Activated CD4-positive, alpha-beta T cell treated with anti-CD3 and anti-CD28 coated beads, Interleukin-2, amount 10 ng/mL, durations not matched to agents 7 days and 5 days (primary cell): ENCODE results near the gene TMTC2. TPM values are rescaled to one million over a fixed set of nuclear protein-coding genes. Genes with fewer than 3 reads are reported as not detected.
"Not testable (repeated sequence)": the region's sequence is repeated elsewhere in the genome, so short reads cannot be mapped to it uniquely, and the experiment has no call there.

Experiments used
- CTCF ChIA-PET: fragments of 350-600 bp; sonication (Branson Sonifier 250); formaldehyde crosslinking; loops from one replicate; lab custom pipeline; 2021; ENCODE audit warnings: antibody characterized with exemption; lab: Charles Lee
- POLR2A ChIA-PET: fragments of 350-600 bp; sonication (Branson Sonifier 250); formaldehyde crosslinking; loops from one replicate; lab custom pipeline; 2021; ENCODE audit warnings: antibody characterized with exemption; lab: Charles Lee
- DNase-seq: peaks from one replicate; pipeline ENCODE4 v3.0.0-alpha.2; 2020
- H3K27ac Mint-ChIP-seq: one replicate; pipeline ENCODE4 v1.8.0; 2021; ENCODE audit warnings: mild to moderate bottlenecking, moderate library complexity, mixed read lengths
- H3K27me3 Mint-ChIP-seq: one replicate; pipeline ENCODE4 v1.8.0; 2021; ENCODE audit warnings: mixed read lengths
- H3K36me3 Mint-ChIP-seq: one replicate; pipeline ENCODE4 v1.8.0; 2021; ENCODE audit warnings: low read depth, mixed read lengths
- H3K4me1 Mint-ChIP-seq: one replicate; pipeline ENCODE4 v1.8.0; 2021; ENCODE audit warnings: mixed read lengths
- H3K4me3 Mint-ChIP-seq: one replicate; pipeline ENCODE4 v1.8.0; 2021; ENCODE audit warnings: mild to moderate bottlenecking, moderate library complexity, mixed read lengths
- H3K9me3 Mint-ChIP-seq: one replicate; pipeline ENCODE4 v1.8.0; 2021; ENCODE audit warnings: mixed read lengths
- total RNA-seq, 2 experiments: library from RNA; stranded (reverse); gene quantifications; one replicate each; pipeline ENCODE4 v1.2.3, GENCODE V29; 2021

The TMTC2 gene
- total RNA-seq, 2 experiments from 2014 or later: 1.8 to 2.5 TPM

DNA sequence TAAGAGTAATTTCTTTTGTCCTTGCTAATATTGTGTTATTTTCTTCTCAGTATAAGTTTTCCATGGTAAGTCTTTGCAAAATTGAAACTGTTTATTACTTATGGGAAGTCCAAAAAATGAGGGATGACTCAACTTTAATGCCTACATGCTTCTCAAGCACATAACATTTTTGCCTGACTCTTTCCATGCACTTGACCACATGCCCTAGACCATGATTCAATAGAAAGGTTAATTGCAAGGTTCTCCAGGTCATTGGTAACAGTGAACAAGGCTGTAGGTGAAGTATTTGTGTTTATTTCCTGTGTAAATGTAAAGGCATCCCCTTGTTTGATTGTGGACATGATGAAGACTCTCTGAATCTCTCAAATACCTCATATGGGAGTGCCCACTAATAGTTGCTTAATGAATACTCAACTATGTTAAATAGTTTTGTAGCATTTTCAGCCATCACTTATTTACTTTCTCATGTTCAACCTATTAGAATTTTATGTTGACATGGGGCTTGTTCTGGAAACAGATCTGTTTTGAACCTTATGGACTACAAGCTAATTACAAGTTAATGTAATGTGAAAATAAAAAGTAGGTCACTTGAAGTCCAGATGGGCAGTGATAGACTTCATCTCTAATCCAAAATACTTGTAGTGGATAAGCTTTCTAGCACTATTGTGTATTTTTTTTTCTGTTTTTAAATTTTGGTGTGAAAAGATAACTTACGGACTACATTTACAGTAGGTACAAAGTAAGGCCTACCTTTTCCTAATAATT lies 131.7 kb downstream of the TMTC2 start:
- no peak for DNase-seq
- ChIA-PET CTCF (no interaction called here), POLR2A (no interaction called here)
- Mint-ChIP-seq H3K9me3 (no peaks in the 10 kb centered on the region), H3K36me3 (no peaks in the 10 kb centered on the region), H3K27ac (no peak overlapping the region), H3K4me3 (no peak overlapping the region), H3K4me1 (no peaks in the 10 kb centered on the region), H3K27me3 (no peaks in the 10 kb centered on the region)

DNA sequence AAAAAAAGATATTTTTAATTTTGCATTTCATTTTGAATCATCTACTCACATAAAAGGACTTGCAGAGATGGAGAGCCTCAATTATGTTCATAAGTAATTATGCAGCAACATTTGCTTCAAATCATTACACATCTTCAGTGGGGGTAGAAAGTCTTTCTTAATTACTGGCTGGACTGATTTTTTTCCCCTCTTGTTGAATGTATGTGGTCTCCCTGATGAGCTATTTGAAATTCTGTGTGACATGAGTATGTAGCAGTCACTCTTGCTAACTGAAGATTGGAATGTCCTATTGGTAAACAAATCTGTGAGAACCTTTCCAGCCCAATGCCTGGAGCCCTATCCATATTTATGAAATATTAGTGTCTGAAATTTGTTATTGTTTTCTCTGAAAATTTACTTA lies 139.8 kb downstream of the TMTC2 start:
- Mint-ChIP-seq H3K27ac (no peak overlapping the region), H3K36me3 (no peaks in the 10 kb centered on the region), H3K9me3 (no peaks in the 10 kb centered on the region), H3K27me3 (no peaks in the 10 kb centered on the region), H3K4me3 (no peak overlapping the region), H3K4me1 (no peaks in the 10 kb centered on the region)
- POLR2A ChIA-PET: no interaction called here
- no peak for DNase-seq
- CTCF ChIA-PET: no interaction called here

DNA sequence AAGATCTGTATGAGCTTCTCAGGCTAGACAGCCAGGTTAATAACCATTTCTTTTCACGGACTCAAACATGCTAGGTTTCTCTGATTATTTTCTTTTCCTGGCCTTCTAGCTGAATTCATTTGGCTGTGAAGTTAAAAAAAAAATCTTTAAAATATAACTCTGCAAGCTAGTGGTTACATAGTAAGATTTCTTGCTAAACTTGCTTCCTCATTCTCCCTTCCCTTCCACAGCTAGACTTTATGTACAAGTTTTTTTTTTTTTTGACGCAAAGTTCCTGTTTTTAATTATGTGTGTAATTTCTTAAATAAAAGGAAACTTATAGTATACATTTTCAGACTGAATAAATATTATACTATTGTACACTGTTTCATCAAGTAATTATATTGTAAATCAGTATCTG lies 145.4 kb downstream of the TMTC2 start:
- Mint-ChIP-seq H3K4me3 (no peak overlapping the region), H3K9me3 (no peaks in the 10 kb centered on the region), H3K36me3 (no peaks in the 10 kb centered on the region), H3K4me1 (no peaks in the 10 kb centered on the region), H3K27me3 (no peaks in the 10 kb centered on the region), H3K27ac (no peak overlapping the region)
- ChIA-PET CTCF (interaction anchor here (0.6 kb wide), 1 partner anchor 94 kb away, joined by 3 read pairs; no protein-coding TSS in a partner anchor), POLR2A (no interaction called here)
- DNase-seq: no peak

DNA sequence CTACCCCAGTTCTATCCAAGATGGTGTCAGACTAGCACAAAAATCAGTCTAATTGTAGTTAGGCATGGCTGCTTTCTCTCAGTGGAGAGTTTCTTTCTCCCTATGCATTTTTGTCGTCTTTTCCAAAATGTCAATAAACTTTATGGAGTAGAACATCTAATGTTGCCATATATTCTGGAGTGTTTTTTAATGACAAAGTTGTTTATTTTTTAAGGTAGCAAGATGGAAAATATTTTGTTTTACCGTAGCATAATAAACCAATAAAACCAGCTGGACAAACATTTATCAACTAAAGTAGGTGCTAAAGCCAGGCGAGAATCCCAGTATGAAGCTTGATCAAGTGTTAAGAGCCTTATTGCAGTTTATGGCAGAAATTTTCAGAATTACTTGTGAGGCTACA lies 146.3 kb downstream of the TMTC2 start:
- no peaks in the 10 kb centered on the region for H3K9me3 Mint-ChIP-seq
- POLR2A ChIA-PET: no interaction called here
- DNase-seq: no peak
- no peaks in the 10 kb centered on the region for H3K36me3 Mint-ChIP-seq
- no peaks in the 10 kb centered on the region for H3K4me1 Mint-ChIP-seq
- no peak overlapping the region for H3K27ac Mint-ChIP-seq
- CTCF ChIA-PET: no interaction called here
- no peaks in the 10 kb centered on the region for H3K27me3 Mint-ChIP-seq
- H3K4me3 Mint-ChIP-seq: no peak overlapping the region

DNA sequence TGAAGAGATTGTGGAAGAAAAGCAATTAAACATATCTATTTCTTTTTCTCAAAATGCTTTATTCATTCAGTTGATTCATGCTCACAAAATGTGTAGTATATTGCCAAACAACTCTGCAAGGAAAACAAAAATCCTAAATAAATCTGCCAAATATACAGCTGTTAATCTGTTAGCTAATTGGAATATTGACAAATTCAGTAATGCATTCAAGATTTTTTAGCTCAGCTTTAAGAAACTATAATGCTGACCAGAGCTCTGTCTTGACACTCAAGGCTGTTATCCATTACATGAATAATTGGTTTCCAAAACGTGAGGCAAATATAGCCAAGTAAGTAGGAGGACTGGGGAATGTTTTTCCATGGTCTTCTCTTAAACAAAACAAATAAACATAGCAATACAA lies 146.8 kb downstream of the TMTC2 start:
- POLR2A ChIA-PET: no interaction called here
- Mint-ChIP-seq H3K9me3 (no peaks in the 10 kb centered on the region), H3K27ac (no peak overlapping the region), H3K4me1 (no peaks in the 10 kb centered on the region), H3K4me3 (no peak overlapping the region), H3K27me3 (no peaks in the 10 kb centered on the region), H3K36me3 (no peaks in the 10 kb centered on the region)
- DNase-seq: no peak
- CTCF ChIA-PET: no interaction called here

DNA sequence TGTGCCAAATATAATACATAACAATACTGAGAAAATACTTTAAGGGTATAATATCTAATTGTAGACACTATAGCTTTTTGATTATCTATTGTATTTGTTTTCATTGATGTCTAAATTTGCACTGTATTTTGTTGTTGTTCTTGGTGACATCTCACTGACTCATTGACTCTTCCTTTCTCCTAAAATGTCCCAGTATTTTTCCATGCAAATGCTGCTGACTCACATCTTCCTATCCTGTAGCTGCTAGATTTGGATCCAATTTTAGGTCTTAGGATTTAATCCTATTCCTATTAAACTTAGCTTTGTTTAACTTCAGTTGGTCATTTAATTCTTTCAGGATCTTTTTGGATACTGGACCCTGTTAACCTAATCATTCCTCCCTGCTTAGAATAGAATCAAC lies 148.5 kb downstream of the TMTC2 start:
- no peaks in the 10 kb centered on the region for H3K27me3 Mint-ChIP-seq
- H3K4me3 Mint-ChIP-seq: no peak overlapping the region
- no peak overlapping the region for H3K27ac Mint-ChIP-seq
- CTCF ChIA-PET: no interaction called here
- no peaks in the 10 kb centered on the region for H3K4me1 Mint-ChIP-seq
- no peaks in the 10 kb centered on the region for H3K36me3 Mint-ChIP-seq
- DNase-seq: no peak
- H3K9me3 Mint-ChIP-seq: no peaks in the 10 kb centered on the region
- POLR2A ChIA-PET: no interaction called here

DNA sequence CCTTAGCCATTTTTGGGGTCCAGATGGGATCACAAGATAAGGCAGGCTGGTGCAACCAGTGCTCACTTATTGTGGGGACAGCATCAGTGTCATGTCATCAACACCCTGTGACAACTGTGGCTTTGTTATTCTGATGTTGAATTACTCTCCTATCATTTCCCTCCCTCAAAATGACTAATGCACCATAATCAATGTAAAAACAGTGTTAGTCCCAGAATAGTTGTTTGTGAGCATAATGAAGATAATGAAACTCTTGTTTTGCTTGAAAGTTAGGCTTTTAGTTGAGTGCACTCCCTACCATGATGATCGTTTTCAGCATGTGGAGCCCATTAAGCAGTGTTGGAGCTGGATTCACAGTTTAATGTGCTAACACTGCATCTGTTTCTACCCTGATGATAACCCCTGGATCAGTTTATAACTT lies 151.4 kb downstream of the TMTC2 start:
- CTCF ChIA-PET: no interaction called here
- Mint-ChIP-seq H3K27ac (no peak overlapping the region), H3K4me3 (no peak overlapping the region)

DNA sequence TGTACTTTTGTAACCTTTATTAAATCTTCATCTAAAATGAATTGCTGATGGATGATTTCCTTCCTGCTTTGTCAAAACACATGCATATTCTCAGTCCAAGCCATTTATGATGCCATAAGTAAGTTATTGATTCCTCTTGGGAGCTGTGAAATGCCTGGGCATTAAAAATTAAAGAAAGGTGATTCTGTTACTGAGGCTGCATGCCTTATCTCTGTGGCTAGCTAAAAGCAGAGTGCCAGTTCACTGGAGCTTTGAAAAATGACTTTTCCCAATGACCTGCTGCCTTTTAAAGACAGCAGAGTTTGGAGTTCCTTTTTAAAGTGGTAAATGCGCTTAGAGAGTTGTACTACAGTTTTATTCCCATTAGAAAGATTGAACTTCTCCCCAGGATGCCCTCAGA lies 152.1 kb downstream of the TMTC2 start:
- H3K36me3 Mint-ChIP-seq: no peaks in the 10 kb centered on the region
- no peak overlapping the region for H3K4me3 Mint-ChIP-seq
- ChIA-PET CTCF (no interaction called here), POLR2A (no interaction called here)
- no peak overlapping the region for H3K27ac Mint-ChIP-seq
- no peaks in the 10 kb centered on the region for H3K4me1 Mint-ChIP-seq
- H3K27me3 Mint-ChIP-seq: no peaks in the 10 kb centered on the region
- no peak for DNase-seq
- H3K9me3 Mint-ChIP-seq: peaks cover 2% of the 10 kb centered on the region

More for the DNA sequence above, 151.4 kb downstream of the TMTC2 start:
- H3K36me3 Mint-ChIP-seq: no peaks in the 10 kb centered on the region
- DNase-seq: no peak
- H3K9me3 Mint-ChIP-seq: peaks cover 2% of the 10 kb centered on the region
- no peaks in the 10 kb centered on the region for H3K4me1 Mint-ChIP-seq
- H3K27me3 Mint-ChIP-seq: no peaks in the 10 kb centered on the region
- POLR2A ChIA-PET: no interaction called here

DNA sequence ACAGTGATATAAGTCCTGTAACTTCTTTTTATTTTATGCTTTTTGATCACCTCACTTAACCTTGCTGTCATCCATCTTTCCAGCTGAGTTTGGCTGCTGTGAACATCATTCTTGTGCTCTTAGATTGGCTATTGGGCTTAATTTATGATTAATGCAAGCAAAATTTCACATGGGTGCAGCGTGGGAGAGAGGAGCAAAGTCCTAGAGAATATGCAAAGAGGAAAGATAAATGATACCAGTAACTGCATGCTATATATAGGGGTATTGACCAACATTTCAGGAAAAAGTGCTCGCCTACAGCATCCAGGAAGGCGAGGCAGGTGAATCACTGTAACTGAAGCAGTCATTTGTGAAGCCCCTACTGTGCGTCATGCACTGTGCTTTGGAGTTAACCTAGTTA lies 153.1 kb downstream of the TMTC2 start:
- CTCF ChIA-PET: no interaction called here
- Mint-ChIP-seq H3K36me3 (no peaks in the 10 kb centered on the region), H3K27me3 (no peaks in the 10 kb centered on the region), H3K9me3 (peaks cover 2% of the 10 kb centered on the region), H3K4me1 (no peaks in the 10 kb centered on the region), H3K4me3 (no peak overlapping the region), H3K27ac (no peak overlapping the region)
- POLR2A ChIA-PET: no interaction called here
- DNase-seq: no peak

DNA sequence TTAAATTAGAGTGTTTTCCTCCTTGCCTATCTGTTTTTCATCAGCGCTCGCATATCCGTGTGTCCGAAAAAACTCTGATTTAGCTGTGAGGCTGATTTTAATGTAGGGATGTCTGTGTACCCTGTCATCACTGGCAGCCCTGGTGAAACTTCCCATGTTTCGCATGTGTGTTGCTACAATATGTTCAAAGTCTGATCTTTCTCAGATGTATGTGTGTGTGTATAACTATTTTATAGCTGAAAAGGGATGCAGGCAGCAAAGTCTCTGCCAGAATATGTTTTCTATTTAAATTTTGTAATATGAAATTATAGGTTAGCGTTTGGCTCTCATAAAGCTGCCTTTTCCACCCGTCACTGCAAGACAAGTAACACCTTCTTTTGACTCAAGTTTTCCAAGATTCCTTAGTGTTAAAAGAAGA lies 154.8 kb downstream of the TMTC2 start:
- Mint-ChIP-seq H3K36me3 (no peaks in the 10 kb centered on the region), H3K4me1 (no peaks in the 10 kb centered on the region), H3K27ac (no peak overlapping the region), H3K27me3 (no peaks in the 10 kb centered on the region), H3K4me3 (no peak overlapping the region), H3K9me3 (peaks cover 2% of the 10 kb centered on the region)
- ChIA-PET POLR2A (no interaction called here), CTCF (no interaction called here)
- DNase-seq: no peak

DNA sequence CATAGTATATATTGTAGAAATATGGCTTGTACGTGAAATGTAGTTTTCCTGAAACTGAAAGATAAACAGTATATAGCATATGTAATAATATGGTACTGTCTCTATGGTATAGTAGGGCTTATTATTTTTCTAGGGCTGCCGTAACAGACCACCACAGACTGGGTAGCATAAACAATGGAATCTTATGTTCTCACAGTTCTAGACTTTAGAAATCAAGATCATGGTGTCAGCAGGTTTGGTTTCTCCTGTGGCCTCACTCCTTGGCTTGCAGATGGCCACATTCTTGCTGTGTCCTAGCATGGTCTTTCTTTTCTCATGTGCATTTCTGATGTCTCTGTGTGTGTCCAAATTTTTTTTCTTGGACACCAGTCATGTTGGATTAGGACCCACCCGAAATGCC lies 155.8 kb downstream of the TMTC2 start:
- Mint-ChIP-seq H3K27me3 (no peaks in the 10 kb centered on the region), H3K4me3 (no peak overlapping the region), H3K4me1 (no peaks in the 10 kb centered on the region), H3K9me3 (peaks cover 2% of the 10 kb centered on the region), H3K27ac (no peak overlapping the region), H3K36me3 (no peaks in the 10 kb centered on the region)
- no peak for DNase-seq
- ChIA-PET CTCF (no interaction called here), POLR2A (no interaction called here)

DNA sequence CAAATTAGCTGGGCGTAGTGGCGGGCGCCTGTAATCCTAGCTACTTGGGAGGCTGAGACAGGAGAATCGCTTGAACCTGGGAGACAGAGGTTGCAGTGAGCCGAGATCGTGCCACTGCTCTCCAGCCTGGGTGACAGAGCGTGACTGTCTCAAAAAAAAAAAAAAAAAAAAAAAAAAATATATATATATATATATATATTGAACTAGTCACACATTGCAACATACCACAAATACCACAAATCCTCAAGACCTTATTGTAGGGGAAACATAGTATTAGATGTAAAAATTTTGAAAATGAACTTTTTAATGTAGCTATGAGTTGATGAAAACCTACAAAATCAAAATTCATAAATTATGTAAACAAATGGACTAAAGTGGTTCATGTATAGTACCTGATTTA lies 158.4 kb downstream of the TMTC2 start:
- H3K36me3 Mint-ChIP-seq, DNase-seq, H3K4me3 Mint-ChIP-seq, POLR2A ChIA-PET, H3K27me3 Mint-ChIP-seq, CTCF ChIA-PET, H3K27ac Mint-ChIP-seq, H3K9me3 Mint-ChIP-seq, H3K4me1 Mint-ChIP-seq: not testable (repeated sequence)

DNA sequence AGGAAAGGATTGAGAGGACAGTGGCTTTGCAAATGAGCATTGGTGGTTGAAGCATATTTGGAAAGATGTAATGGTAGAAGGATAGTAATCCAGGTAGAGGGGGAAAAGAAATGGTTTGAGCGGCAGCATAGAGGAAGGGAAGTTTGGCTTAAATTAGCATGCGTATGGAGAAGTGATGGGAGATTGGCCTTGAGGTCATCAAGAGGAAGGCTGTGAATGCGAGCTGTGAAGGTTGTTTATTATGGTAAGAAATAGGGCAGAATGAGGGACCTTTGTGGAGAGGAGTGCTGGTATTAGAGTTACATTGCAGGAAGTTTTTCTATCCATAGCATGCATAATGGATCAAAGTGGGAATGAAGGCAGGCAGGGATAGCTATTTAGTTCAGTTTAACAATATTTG lies 162.1 kb downstream of the TMTC2 start:
- no peaks in the 10 kb centered on the region for H3K27me3 Mint-ChIP-seq
- no peak for DNase-seq
- H3K4me1 Mint-ChIP-seq: no peaks in the 10 kb centered on the region
- no peaks in the 10 kb centered on the region for H3K36me3 Mint-ChIP-seq
- POLR2A ChIA-PET: no interaction called here
- no peak overlapping the region for H3K4me3 Mint-ChIP-seq
- CTCF ChIA-PET: interaction anchor here (2.0 kb wide), 1 partner anchor 12 kb away, joined by 5 read pairs; no protein-coding TSS in a partner anchor
- no peak overlapping the region for H3K27ac Mint-ChIP-seq
- H3K9me3 Mint-ChIP-seq: peaks cover 2% of the 10 kb centered on the region

DNA sequence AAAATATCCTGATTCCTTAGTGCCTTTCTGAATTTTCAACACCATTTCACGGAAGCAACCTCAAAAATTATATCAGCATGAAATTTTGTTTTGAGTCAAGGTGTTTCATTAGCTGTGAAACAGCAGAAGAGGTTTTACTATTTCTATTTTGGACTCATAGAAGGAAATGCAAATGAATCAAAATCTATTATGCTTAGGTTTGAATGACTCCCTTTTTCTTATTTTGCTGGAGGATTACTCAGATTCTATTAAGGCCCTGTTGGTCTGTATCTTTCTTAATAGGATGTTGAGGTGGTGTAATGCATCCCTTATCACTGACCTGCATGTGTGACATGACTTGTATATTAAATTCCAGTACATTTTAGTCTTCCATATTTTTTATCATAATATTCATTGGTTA lies 165.8 kb downstream of the TMTC2 start:
- ChIA-PET POLR2A (no interaction called here), CTCF (interaction anchor here (0.7 kb wide), 1 partner anchor 37 kb away, joined by 3 read pairs; no protein-coding TSS in a partner anchor)
- H3K4me3 Mint-ChIP-seq: no peak overlapping the region
- H3K27ac Mint-ChIP-seq: no peak overlapping the region
- no peaks in the 10 kb centered on the region for H3K36me3 Mint-ChIP-seq
- no peaks in the 10 kb centered on the region for H3K4me1 Mint-ChIP-seq
- DNase-seq: no peak
- no peaks in the 10 kb centered on the region for H3K27me3 Mint-ChIP-seq
- peaks cover 2% of the 10 kb centered on the region for H3K9me3 Mint-ChIP-seq
